GM21528 (cell line): ENCODE measurements around the gene TMEM178B.

ENCODE experiments used
- ATAC-seq: cut with Tn5 transposase; IDR thresholded peaks from one replicate; pipeline ENCODE4 v1.9.1; 2021; ENCODE audit warnings: mild to moderate bottlenecking, moderate library complexity; ENCODE audit not compliant: unreplicated experiment, low FRiP score

The TMEM178B gene

GRCh38 chr7:141444961-141445360 is 371.1 kb downstream of the TMEM178B start:
- no peak for ATAC-seq

- ATAC-seq = no peak
These were observed 377.4 kb downstream of the TMEM178B start for GRCh38 chr7:141451232-141451631.

- no peak for ATAC-seq
These were observed 379.0 kb downstream of the TMEM178B start for GRCh38 chr7:141452911-141453310.

- ATAC-seq = no peak
These were observed 380.5 kb downstream of the TMEM178B start for GRCh38 chr7:141454338-141454737.

- ATAC-seq = no peak
These were observed 381.9 kb downstream of the TMEM178B start for GRCh38 chr7:141455723-141456122.

- no peak for ATAC-seq
These were observed 382.4 kb downstream of the TMEM178B start for GRCh38 chr7:141456298-141456697.

- no peak for ATAC-seq
These were observed 382.8 kb downstream of the TMEM178B start for GRCh38 chr7:141456711-141457110.

GRCh38 chr7:141460781-141461715 is 387.2 kb downstream of the TMEM178B start:
- no peak for ATAC-seq

- no peak for ATAC-seq
These were observed 388.1 kb downstream of the TMEM178B start for GRCh38 chr7:141461924-141462323.

- ATAC-seq = no peak
These were observed 389.1 kb downstream of the TMEM178B start for GRCh38 chr7:141462958-141463357.

GRCh38 chr7:141463986-141464385 is 390.1 kb downstream of the TMEM178B start:
- ATAC-seq = no peak

- no peak for ATAC-seq
These were observed 390.7 kb downstream of the TMEM178B start for GRCh38 chr7:141464551-141464950.

- no peak for ATAC-seq
These were observed 392.5 kb downstream of the TMEM178B start for GRCh38 chr7:141466151-141466904.

- no peak for ATAC-seq
These were observed 394.5 kb downstream of the TMEM178B start for GRCh38 chr7:141468341-141468740.

- ATAC-seq = no peak
These were observed 401.8 kb downstream of the TMEM178B start for GRCh38 chr7:141475679-141476078.

GRCh38 chr7:141477865-141478264 is 404.0 kb downstream of the TMEM178B start:
- no peak for ATAC-seq

GRCh38 chr7:141478845-141479244 is 405.0 kb downstream of the TMEM178B start:
- ATAC-seq = no peak

- ATAC-seq = no peak
These were observed 407.1 kb downstream of the TMEM178B start for GRCh38 chr7:141480953-141481352.

- no peak for ATAC-seq
These were observed 408.1 kb downstream of the TMEM178B start for GRCh38 chr7:141481971-141482370.

GRCh38 chr7:141483044-141483443 is 409.2 kb downstream of the TMEM178B start:
- no peak for ATAC-seq

- ATAC-seq = no peak
These were observed 411.0 kb downstream of the TMEM178B start for GRCh38 chr7:141484907-141485306.
